KOPT-K1 (cell line): ENCODE data around the gene TRMT61A.
A peak's percentile ranks its signal among the peaks of the same experiment; 100 is the strongest.
"Not testable (repeated sequence)": the region's sequence is repeated elsewhere in the genome, so short reads cannot be mapped to it uniquely, and the experiment has no call there.

Experiments used
- H3K27ac ChIP-seq: fragments of 200-600 bp; sonication (generic); 2 replicates; pipeline ENCODE4 v1.5.1; 2016; ENCODE audit warnings: antibody characterized with exemption, mild to moderate bottlenecking, low read depth, low read length; ENCODE audit not compliant: poor library complexity, severe bottlenecking
- H3K36me3 ChIP-seq: fragments of 200-600 bp; sonication (generic); 2 replicates; pipeline ENCODE4 v1.5.1; 2017; ENCODE audit warnings: antibody characterized with exemption, mild to moderate bottlenecking, low read length, moderate library complexity; ENCODE audit not compliant: insufficient read depth
- H3K9me3 ChIP-seq: fragments of 200-600 bp; sonication (generic); 2 replicates; pipeline ENCODE4 v1.5.1; 2017; ENCODE audit warnings: antibody characterized with exemption, low read length, mild to moderate bottlenecking; ENCODE audit not compliant: insufficient read depth, poor library complexity, severe bottlenecking

Gene TRMT61A

DNA sequence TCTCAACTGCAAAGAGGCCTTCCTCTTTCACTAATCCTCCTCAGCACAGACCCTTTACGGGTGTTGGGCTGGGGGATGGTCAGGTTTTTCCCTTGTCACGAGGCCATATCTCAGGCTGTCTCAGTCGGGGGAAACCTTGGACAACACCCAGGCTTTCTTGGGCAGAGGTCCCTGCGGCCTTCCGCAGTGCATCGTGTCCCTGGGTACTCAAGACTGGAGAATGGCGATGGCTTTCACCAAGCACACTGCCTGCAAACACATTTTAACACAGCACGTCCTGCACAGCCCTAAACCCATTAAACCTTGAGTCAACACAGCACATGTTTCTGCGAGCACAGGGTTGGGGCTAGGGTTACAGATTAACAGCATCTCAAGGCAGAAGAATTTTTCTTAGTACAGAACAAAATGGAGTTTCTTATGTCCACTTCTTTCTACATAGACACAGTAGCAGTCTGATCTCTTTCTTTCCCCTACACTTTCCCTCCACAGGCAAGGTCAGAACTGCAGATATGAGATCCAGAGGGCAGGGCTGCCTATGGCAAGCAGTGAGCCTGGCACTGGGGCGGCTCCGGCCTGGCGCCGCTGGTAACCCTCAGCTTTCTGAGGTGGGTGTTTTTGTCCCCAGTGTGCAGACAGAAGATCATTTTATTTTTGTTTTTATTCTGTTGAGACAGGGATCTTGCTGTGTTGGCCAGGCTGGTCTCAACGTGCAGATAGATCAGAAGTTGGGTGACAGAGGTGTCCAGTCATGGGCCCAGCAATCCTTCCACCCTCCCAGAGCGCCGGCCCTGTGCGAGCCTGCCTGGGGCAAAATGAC is 3.4 kb upstream of the TRMT61A start:
- H3K36me3 ChIP-seq, H3K27ac ChIP-seq, H3K9me3 ChIP-seq: not testable (repeated sequence)

DNA sequence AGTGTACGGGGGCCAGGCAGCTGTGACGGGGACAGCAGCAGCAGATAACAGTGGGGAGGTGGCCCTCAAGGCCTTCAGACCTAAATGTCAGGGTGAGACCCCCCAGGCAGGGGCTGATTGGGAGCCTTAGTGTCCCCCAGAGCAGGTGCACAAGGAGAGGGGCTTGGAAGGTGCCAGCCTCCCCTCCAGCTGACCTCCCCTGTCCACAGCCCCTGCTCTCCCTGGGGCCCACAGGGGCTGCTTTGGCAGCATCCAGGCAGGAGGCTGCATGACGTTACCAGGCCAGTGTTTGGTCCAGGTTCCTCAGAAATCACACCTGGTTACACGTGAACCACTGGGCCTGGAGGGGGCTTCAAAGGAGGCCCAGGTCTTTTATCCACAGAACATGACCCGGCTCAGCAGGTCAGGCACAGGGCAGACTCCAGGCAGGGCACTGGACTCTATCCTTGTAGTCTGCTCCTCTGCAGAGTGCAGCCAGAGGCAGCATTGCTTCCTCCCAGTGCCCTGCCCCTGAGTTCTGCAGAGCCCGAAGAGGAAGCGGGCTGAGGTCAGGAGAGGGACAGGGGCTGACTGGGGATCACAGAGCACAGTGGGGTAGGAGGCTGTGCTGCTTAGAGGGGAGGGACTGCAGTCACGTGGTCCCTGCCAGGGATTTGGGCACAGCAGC is 2.6 kb upstream of the TRMT61A start:
- Histone ChIP-seq H3K9me3 (no peaks in the 10 kb centered on the region), H3K27ac (no peak overlapping the region), H3K36me3 (peaks cover 9% of the 10 kb centered on the region; the same call in 1 of the 2 replicates)

DNA sequence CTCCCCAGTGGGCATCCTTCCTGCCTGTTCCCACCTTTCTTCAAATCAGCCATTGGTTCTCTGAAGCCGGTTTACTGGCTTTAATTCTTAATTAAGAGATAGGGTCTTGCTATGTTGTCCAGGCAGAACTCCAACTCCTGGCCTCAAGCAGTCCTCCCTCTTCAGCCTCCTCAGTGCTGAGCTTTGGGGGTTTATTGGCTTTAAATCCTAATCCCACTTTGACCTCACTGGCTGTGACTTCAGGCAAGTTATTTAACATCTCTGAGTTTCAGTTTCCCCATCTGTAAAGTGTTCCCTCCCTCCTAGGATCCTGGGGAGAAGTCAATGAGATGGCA is 2.1 kb upstream of the TRMT61A start:
- peaks cover 14% of the 10 kb centered on the region; the same call in 1 of the 2 replicates for H3K36me3 ChIP-seq
- no peak overlapping the region for H3K27ac ChIP-seq
- no peaks in the 10 kb centered on the region for H3K9me3 ChIP-seq

DNA sequence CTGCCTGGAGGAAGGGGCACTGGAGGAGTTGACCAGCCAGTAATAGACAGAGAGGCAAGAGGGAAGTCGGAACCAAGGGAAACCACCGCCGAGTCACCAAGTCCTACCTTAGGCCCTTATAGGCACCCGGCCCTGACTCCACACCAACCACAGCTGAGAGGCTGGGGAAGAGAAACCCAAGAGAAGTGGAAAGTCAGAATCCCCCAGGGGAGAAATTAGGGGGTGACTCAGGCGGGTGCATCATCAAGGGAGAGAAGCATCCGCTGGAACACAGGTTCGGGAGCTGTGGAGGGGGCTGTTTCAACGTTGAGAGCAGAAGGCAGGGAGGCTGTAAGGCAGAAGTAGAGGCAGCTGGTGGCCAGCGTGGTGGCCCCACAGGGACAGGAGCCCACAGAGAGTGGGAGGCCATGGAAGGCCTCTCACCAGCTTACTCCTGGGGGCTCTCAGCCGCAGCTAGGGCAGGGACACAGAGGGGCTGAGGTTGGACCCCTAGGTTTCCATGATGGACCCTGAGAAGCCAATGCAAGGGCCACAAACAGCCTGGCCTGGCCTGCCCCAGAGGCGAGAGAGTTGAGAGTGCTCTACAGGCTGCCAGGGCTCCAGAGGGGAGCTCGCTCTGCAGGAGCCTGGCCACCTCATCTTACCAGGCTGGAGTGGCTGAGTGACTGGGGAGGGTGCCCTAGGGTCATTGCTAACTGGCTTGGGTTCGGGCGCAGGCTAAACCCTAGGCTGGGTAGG is 1.4 kb upstream of the TRMT61A start:
- Histone ChIP-seq H3K27ac (no peak overlapping the region), H3K36me3 (peaks cover 20% of the 10 kb centered on the region; the same call in 1 of the 2 replicates), H3K9me3 (no peaks in the 10 kb centered on the region)

DNA sequence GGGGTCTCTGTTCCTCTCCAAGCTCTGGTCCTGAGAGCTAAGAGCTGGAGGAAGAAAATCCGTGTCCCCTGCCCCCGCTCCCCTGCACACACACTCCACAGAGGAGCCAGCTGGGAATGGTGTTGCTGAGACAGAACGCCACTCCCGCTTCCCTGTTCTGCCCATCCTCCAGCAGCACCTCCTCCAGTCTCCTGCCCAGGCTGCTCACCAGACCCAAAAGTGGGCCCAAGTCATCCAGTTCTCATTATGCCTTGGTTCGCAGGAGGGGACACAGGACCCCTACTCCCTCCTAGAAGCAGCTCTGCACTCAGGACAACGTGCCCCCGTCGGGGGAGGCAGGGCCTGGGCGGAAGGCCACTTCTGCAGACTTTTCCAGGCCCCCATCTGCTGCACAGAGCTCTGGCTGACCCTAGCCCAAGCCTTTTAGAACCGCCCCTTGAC is 830 bp upstream of the TRMT61A start:
- Histone ChIP-seq H3K36me3 (peaks cover 26% of the 10 kb centered on the region; the same call in 1 of the 2 replicates), H3K27ac (peak overlapping the region; percentile 74), H3K9me3 (no peaks in the 10 kb centered on the region)

DNA sequence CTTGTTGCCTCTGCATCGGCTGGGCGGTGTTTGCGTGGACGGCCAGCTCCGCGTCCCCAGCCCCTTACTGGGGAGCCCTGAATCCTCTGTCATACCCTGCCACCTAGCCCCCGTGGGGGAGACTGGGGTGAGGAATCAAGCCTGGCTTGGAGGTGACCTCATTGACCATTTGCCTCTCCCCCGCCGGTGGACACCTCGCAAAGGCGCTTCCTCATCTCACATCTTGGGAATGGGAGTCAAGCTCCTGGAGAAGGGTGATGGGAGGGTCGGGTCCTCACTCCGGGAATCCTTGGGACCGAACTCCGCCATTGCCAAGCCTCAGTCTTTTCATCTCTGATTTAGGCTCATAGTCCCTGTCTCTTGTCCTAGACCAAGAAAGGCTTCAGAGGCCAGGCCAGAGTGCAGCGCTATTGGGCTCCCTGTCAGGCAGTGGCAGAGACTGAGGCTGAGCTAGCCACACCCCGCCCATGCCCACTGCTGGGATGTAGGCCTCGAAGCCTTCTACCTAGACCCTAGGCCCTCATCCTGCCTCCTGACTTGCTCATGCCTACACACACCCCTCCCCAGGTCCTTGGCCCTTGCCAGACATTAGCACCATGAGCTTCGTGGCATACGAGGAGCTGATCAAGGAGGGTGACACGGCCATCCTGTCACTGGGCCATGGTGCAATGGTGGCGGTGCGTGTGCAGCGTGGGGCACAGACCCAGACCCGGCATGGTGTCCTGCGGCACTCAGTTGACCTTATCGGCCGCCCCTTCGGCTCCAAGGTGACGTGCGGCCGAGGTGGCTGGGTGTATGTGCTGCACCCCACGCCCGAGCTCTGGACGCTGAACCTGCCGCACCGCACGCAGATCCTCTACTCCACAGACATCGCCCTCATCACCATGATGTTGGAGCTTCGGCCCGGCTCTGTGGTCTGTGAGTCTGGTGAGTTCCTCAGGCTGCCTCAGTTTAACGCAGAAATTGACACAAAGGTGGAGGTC is 678 bp downstream of the TRMT61A start:
- H3K9me3 ChIP-seq: no peaks in the 10 kb centered on the region
- H3K36me3 ChIP-seq: peaks cover 37% of the 10 kb centered on the region; the same call in 1 of the 2 replicates
- H3K27ac ChIP-seq: peak overlapping the region; percentile 74

DNA sequence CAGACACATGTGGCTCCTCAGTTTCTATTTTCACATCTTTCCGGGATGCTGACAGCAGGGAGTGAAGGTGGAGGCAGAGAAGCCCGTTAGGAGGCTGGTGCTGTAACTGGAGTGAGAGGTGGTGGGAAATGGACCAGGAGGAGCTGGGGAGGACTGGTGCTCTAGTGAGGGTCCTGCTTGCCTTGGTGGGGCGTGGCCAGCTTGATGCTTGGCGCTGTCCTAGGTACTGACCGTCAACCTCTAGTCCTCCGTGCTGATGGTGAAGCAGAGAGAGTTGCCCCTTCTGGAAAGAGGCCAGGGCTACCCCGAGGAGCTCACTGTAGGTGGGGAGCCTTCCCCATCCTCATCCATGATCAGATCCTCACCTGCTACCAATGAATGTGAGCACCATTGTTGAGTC is 1.4 kb downstream of the TRMT61A start:
- Histone ChIP-seq H3K27ac (no peak overlapping the region), H3K36me3 (peaks cover 44% of the 10 kb centered on the region; the same call in 1 of the 2 replicates)

DNA sequence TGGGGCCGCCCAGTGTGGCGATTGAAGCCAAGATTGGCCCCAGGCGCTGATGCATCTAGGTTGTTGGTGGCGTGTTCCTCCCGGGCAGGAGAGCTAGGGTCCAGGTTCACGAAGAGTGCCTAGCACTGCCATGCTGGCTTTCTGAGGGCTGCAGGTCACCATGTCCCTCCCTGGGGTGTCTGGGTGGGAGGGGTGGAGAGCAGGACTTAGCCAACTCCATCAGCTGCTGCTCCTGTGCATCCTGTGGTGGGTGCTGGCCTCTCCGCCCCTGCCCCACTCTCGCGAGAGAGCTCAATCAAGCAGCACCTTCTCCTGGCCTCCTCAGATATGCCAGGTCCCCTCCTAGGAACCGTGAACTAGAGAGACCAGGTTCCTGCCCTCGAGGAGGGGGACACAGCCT is 1.8 kb downstream of the TRMT61A start:
- peaks cover 48% of the 10 kb centered on the region; the same call in 1 of the 2 replicates for H3K36me3 ChIP-seq
- no peak overlapping the region for H3K27ac ChIP-seq
- no peaks in the 10 kb centered on the region for H3K9me3 ChIP-seq

More for the DNA sequence above, 1.4 kb downstream of the TRMT61A start:
- no peaks in the 10 kb centered on the region for H3K9me3 ChIP-seq

DNA sequence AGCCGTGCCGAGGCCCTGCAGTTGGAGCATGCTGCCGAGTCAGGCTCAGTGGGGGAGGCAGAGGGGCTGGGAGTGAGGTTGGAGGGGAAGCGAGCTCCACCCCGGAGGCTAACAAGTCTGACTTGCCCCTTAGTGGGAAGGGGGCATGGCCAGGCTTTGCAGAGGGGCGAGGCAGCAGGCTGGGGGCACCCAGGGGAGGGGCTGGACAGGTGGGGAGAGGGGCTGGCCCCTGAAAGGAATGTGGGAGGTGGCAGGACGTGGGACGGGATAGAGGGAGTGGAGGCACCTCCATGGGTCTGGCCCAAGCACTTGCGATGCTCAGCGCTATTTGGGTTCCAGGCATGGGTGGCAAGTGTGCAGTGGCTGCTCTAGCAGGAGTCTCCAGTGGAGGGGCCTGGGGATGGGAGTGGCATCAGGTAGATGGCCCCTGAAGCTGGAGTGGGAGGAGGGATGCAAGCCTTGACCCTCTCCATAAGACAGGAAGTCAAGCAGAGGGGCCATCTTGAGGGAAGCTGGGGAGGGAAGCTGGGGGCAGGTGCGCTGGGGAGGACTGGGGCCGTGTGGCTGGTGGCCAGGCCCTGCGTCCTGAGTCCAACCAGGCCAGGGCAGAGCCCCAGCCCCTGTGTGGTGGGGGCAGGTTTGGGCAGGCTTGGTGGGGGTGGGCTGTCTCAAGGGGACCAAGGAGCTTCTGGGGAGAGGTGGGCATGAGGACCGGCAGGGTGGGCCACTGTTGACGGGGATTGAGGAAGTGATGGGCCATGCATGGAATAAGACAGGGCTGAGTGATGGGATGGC is 2.6 kb downstream of the TRMT61A start:
- H3K27ac ChIP-seq: no peak overlapping the region
- no peaks in the 10 kb centered on the region for H3K9me3 ChIP-seq
- peaks cover 52% of the 10 kb centered on the region; the same call in 1 of the 2 replicates for H3K36me3 ChIP-seq

DNA sequence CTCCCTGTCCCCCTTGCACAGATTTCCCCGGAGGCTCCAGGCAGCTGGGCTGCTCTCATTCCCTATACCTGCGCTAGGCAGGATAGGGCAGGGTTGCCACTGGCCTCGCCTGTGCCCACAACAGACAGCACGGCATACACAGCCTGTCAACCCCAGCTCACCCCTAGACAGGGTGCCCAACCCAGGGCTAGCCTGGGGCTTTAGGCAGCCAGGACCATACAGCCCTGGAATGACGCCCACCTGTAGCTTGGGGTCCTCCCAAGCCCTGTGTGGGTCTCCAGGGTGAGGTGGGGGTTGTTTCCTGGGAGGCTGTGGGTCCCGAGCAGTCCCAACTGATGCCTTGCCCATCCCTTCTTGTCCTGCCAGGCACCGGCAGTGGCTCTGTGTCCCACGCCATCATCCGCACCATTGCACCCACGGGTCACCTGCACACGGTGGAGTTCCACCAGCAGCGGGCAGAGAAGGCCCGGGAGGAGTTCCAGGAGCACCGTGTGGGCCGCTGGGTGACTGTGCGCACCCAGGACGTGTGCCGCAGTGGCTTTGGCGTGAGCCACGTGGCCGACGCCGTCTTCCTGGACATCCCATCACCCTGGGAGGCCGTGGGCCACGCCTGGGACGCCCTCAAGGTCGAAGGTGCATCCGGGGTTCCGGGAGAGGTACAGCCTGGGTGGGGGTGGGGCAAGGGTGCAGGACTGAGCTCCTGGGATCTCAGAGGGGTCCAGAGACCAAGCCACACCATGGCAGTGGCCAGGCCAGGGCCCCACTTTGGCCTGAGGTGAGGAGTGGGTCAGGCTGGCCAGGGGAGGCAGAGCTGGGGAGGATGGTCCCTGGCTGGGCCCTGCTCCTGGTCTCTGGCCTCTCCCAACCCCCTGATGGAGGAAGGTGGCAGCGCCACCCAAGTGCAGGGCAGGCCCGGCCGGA is 3.5 kb downstream of the TRMT61A start:
- Histone ChIP-seq H3K27ac (no peak overlapping the region), H3K36me3 (peaks cover 52% of the 10 kb centered on the region; the same call in 1 of the 2 replicates), H3K9me3 (no peaks in the 10 kb centered on the region)

DNA sequence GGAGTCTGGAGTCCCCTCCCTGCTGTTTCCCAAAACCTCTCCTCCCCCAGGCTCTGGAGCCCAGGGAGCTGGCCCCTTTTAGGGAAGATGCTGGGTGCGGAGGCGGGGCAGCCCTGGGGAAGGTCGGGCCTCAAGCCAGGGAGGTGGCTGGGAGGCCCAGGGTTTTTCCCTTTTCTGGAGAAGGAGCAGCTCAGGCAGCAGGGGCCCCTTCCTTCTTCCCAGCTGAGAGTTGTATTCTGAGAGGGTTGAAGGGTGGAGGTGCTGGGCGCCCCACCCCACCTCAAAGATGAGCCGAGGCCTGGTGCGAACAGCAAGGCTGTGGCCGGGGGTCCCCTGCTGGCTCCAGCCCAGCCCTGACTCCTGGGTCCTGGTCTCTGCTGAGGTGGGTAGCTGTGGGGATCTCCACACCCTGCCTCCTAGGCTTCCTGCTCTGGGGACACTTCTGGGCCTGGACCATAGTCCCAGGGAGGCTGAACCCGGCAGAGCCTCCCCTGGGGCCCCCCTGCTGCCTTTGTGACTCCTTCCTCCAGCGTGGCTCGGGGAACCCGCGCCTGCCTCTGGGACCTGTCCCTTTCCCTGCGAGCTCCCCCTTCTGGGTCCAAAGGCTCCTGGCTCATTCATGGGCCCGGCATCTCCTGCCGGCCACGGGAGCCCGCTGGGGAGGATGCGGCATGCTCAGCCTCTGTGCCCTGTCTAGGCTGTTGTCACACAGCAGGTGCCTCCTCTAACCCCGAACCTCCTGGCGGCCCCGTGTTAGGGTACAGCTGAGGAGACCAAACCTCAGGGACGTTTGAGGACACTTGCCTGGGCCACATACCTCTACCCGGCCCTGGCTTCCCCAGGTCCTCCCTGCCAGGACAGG is 4.4 kb downstream of the TRMT61A start:
- H3K9me3 ChIP-seq: no peaks in the 10 kb centered on the region
- no peak overlapping the region for H3K27ac ChIP-seq
- H3K36me3 ChIP-seq: peaks cover 52% of the 10 kb centered on the region; the same call in 1 of the 2 replicates

DNA sequence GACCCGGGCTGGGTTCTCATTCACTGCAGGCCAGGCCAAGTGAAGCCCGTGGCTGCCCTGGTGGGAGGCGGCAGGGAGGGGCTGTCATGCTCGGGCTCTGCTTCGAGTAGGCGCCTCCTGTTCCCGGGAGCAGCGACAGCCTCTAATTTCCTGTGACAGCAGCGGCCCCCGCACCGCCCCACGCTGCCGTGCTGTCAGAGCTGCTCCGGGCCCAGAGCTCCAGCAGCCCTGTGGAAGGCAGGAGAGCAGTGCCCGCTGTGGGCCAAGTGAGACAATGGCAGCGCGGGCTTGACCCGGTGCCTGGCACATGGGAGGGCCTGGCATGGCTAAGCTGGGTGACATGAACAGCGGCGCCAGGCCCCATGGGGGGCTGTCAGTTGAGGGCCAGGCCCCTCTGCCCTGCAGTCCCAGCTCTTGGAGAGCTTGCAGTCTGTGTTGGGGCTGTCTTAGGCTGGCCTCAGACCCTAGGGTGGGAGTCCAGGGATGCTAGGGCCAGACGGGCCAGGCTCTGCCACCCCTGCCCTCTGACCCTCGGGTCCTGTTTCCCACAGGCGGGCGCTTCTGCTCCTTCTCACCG is 5.1 kb downstream of the TRMT61A start:
- H3K36me3 ChIP-seq: peaks cover 52% of the 10 kb centered on the region; the same call in 1 of the 2 replicates
- H3K27ac ChIP-seq: no peak overlapping the region
- H3K9me3 ChIP-seq: no peaks in the 10 kb centered on the region
